Endothelial cell of umbilical vein (primary cell): Measurements from ENCODE around the gene SNX12.

ENCODE experiments used
- EZH2 ChIP-seq: IDR thresholded peaks from 2 replicates; pipeline ENCODE4 v1.6.1; 2012; ENCODE audit warnings: borderline replicate concordance, low read depth, mild to moderate bottlenecking, moderate library complexity, low read length, inconsistent platforms; ENCODE audit not compliant: severe bottlenecking
- POLR2A ChIP-seq: IDR thresholded peaks from 2 replicates; pipeline ENCODE4 v1.6.1; 2012; ENCODE audit warnings: low read depth, mild to moderate bottlenecking, control low read depth, low read length

- no peak for TF ChIP-seq EZH2
- TF ChIP-seq POLR2A = no peak
These were observed 30.2 kb upstream of the SNX12 start for GRCh38 chrX:71098302-71098701.
